Muscle layer of colon (tissue), 2 donors: ENCODE results near the gene TRAK2.
"Not testable (repeated sequence)": the region's sequence is repeated elsewhere in the genome, so short reads cannot be mapped to it uniquely, and the experiment has no call there.

ENCODE experiments used
- H3K27ac ChIP-seq: one replicate; pipeline ENCODE4 v1.7.0; 2013; ENCODE audit warnings: low read depth, mild to moderate bottlenecking, low read length, moderate library complexity
- H3K27me3 ChIP-seq, 2 donors: one replicate each; pipeline ENCODE4 v1.7.0; 2013; ENCODE audit warnings: low read length in 2 of 2, mild to moderate bottlenecking in 2 of 2; ENCODE audit not compliant: insufficient read depth in 2 of 2, control insufficient read depth in 1 of 2
- H3K36me3 ChIP-seq: one replicate; pipeline ENCODE4 v1.7.0; 2013; ENCODE audit warnings: mild to moderate bottlenecking, low read length; ENCODE audit not compliant: insufficient read depth
- H3K4me1 ChIP-seq: one replicate; pipeline ENCODE4 v1.7.0; 2013; ENCODE audit warnings: mild to moderate bottlenecking, low read length; ENCODE audit not compliant: insufficient read depth
- H3K4me3 ChIP-seq, 2 donors: one replicate each; pipeline ENCODE4 v1.7.0; 2013; ENCODE audit warnings: low read length in 2 of 2, low read depth in 1 of 2, mild to moderate bottlenecking in 1 of 2, moderate library complexity in 1 of 2
- H3K9ac ChIP-seq: one replicate; pipeline ENCODE4 v1.7.0; 2013; ENCODE audit warnings: low read length
- H3K9me3 ChIP-seq: one replicate; pipeline ENCODE4 v1.7.0; 2013; ENCODE audit warnings: mild to moderate bottlenecking, low read length
- donor health status: abdominal sarcoma.
- donor health status: Adenocarcinoma of cecum.

Gene TRAK2

GRCh38 chr2:201451292-201452057 is at the start of gene TRAK2, which contains the start of gene STRADB:
Gene TRAK2 (minus strand): TSS chr2:201451458. CDS start chr2:201420507, 30,951 bp downstream.
Gene STRADB (plus strand): TSS chr2:201451740. CDS start chr2:201454841, 3,101 bp downstream.
- Histone ChIP-seq H3K4me1 (peaks cover 13% of the 10 kb centered on the region), H3K27me3 (no peaks in the 10 kb centered on the region), H3K4me3 (peak within 1 kb of the TSS; percentile 94 to 97), H3K9ac (peak within 1 kb of the TSS; percentile 59), H3K36me3 (no peaks in the 10 kb centered on the region), H3K9me3 (no peaks in the 10 kb centered on the region), H3K27ac (peak within 1 kb of the TSS; percentile 96)

- H3K36me3 ChIP-seq: no peaks in the 10 kb centered on the region
- H3K4me1 ChIP-seq: no peaks in the 10 kb centered on the region
- no peak overlapping the region for H3K27ac ChIP-seq
- H3K9me3 ChIP-seq: no peaks in the 10 kb centered on the region
- no peak overlapping the region for H3K4me3 ChIP-seq
- no peaks in the 10 kb centered on the region for H3K27me3 ChIP-seq
- H3K9ac ChIP-seq: no peak overlapping the region
Observed at GRCh38 chr2:201500534-201500933, 49.3 kb upstream of the TRAK2 start.

- Histone ChIP-seq H3K9ac (no peak overlapping the region), H3K27ac (no peak overlapping the region), H3K4me3 (no peak overlapping the region), H3K4me1 (no peaks in the 10 kb centered on the region), H3K36me3 (no peaks in the 10 kb centered on the region), H3K27me3 (no peaks in the 10 kb centered on the region), H3K9me3 (no peaks in the 10 kb centered on the region)
Observed at GRCh38 chr2:201496785-201497184, 45.5 kb upstream of the TRAK2 start.

GRCh38 chr2:201490291-201490690 is 39.0 kb upstream of the TRAK2 start:
- Histone ChIP-seq H3K4me1 (no peaks in the 10 kb centered on the region), H3K27me3 (no peaks in the 10 kb centered on the region), H3K36me3 (no peaks in the 10 kb centered on the region), H3K27ac (no peak overlapping the region), H3K4me3 (no peak overlapping the region), H3K9ac (no peak overlapping the region), H3K9me3 (no peaks in the 10 kb centered on the region)

GRCh38 chr2:201484805-201485204 is 33.5 kb upstream of the TRAK2 start:
- no peaks in the 10 kb centered on the region for H3K9me3 ChIP-seq
- H3K27ac ChIP-seq: no peak overlapping the region
- no peaks in the 10 kb centered on the region for H3K36me3 ChIP-seq

DNA sequence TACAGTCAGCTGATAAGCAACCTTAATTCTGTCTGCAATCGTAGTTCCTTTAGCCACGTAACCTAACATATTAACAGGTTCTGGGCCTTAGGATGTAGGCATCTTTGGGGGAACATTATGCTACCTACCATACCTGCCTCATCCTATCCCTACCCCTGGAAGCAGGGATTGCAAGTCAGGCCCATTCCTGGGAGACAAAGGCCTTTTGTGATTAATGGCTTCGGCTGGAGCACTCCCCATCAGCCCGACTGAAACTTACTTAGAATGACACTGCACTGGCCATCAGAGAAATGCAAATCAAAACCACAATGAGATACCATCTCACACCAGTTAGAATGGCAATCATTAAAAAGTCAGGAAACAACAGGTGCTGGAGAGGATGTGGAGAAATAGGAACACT is 32.5 kb upstream of the TRAK2 start:
- not testable (repeated sequence) for H3K36me3 ChIP-seq, H3K9ac ChIP-seq, H3K9me3 ChIP-seq, H3K4me3 ChIP-seq, H3K27me3 ChIP-seq, H3K4me1 ChIP-seq, H3K27ac ChIP-seq

More at GRCh38 chr2:201484805-201485204, 33.5 kb upstream of the TRAK2 start:
- H3K9ac ChIP-seq: no peak overlapping the region
- H3K4me1 ChIP-seq: no peaks in the 10 kb centered on the region
- no peaks in the 10 kb centered on the region for H3K27me3 ChIP-seq
- H3K4me3 ChIP-seq: no peak overlapping the region

DNA sequence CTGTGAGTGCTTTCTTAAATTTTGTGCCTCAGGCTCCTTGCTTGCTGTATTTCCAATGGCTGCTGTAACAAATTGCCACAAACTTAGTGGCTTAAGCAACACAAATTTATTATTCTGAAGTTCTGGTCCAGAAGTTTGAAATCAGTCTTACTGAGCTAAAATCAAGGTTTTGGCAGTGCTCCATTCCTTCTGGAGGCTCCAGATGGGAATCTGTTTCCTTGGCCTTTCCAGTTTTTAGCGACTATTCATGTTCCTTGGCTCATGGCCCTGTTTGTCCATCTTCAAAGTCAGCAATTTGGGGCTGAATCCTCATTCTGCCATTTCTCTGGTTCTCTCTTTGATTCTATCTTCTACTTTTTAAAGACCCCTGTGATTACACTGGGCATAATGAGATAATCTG is 32.1 kb upstream of the TRAK2 start:
- H3K27me3 ChIP-seq: no peaks in the 10 kb centered on the region
- peaks cover 9% of the 10 kb centered on the region for H3K36me3 ChIP-seq
- H3K9me3 ChIP-seq: no peaks in the 10 kb centered on the region
- no peak overlapping the region for H3K4me3 ChIP-seq
- H3K4me1 ChIP-seq: no peaks in the 10 kb centered on the region
- no peak overlapping the region for H3K9ac ChIP-seq
- H3K27ac ChIP-seq: no peak overlapping the region

GRCh38 chr2:201482543-201482942 is 31.3 kb upstream of the TRAK2 start:
- Histone ChIP-seq H3K9me3 (no peaks in the 10 kb centered on the region), H3K27ac (no peak overlapping the region), H3K4me1 (no peaks in the 10 kb centered on the region), H3K9ac (no peak overlapping the region), H3K27me3 (no peaks in the 10 kb centered on the region), H3K36me3 (peaks cover 17% of the 10 kb centered on the region), H3K4me3 (no peak overlapping the region)

- Histone ChIP-seq H3K4me3 (no peak overlapping the region), H3K36me3 (peaks cover 53% of the 10 kb centered on the region), H3K27ac (no peak overlapping the region), H3K4me1 (no peaks in the 10 kb centered on the region), H3K27me3 (no peaks in the 10 kb centered on the region), H3K9ac (no peak overlapping the region), H3K9me3 (no peaks in the 10 kb centered on the region)
Observed at GRCh38 chr2:201472411-201472810, 21.2 kb upstream of the TRAK2 start.

- no peak overlapping the region for H3K27ac ChIP-seq
- H3K9me3 ChIP-seq: no peaks in the 10 kb centered on the region
- peaks cover 52% of the 10 kb centered on the region for H3K36me3 ChIP-seq
Observed at GRCh38 chr2:201471732-201472393, 20.6 kb upstream of the TRAK2 start.

GRCh38 chr2:201470821-201471731 is 19.8 kb upstream of the TRAK2 start:
- H3K27ac ChIP-seq: no peak overlapping the region
- H3K4me3 ChIP-seq: no peak overlapping the region
- H3K27me3 ChIP-seq: no peaks in the 10 kb centered on the region
- H3K9me3 ChIP-seq: no peaks in the 10 kb centered on the region
- H3K9ac ChIP-seq: no peak overlapping the region
- no peaks in the 10 kb centered on the region for H3K4me1 ChIP-seq
- peaks cover 52% of the 10 kb centered on the region for H3K36me3 ChIP-seq

More at GRCh38 chr2:201471732-201472393, 20.6 kb upstream of the TRAK2 start:
- Histone ChIP-seq H3K4me1 (no peaks in the 10 kb centered on the region), H3K4me3 (no peak overlapping the region), H3K27me3 (no peaks in the 10 kb centered on the region), H3K9ac (no peak overlapping the region)
